NK-92 (cell line): Measurements from ENCODE around the gene RASSF7.

Experiments
- DNase-seq: peaks from one replicate; lab custom pipeline; 2025; ENCODE audit not compliant: unreplicated experiment; lab: John Stamatoyannopoulos, UW

RASSF7 gene

DNA sequence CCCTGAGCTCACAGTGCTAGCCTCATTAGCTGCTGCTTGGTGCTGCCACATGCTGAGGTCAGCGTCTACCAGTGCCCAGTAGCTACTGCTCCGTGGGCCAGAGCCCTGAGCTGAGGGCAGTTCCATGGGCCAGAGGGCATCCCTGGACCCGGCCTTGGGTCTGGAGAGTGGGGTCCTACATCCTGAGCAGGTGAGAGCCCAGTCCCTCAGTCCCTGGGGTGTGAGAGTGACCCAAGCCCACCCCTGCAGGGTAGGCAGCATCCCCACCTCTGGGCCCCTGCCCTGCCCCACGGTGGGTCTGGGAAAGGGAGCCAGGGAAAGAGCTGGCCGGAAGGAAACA is 10.1 kb upstream of the RASSF7 start:
- no peak for DNase-seq

DNA sequence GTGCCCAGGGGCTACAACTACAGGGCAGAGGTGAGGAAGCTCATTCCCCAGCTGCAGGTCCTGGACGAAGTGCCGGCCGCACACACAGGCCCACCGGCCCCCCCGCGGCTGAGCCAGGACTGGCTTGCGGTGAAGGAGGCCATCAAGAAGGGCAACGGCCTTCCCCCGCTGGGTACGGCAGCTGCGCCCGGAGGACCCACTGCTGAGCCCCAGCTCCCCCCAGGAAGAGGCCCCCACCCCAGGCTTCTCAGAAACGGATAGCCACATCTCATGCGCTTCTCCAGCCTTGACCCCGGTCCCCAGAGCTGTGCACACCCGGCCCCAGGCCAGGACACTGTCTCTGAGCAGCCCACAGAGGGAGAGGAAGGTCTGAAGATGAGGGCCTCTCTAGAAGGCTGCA is 9.6 kb upstream of the RASSF7 start:
- DNase-seq: no peak

DNA sequence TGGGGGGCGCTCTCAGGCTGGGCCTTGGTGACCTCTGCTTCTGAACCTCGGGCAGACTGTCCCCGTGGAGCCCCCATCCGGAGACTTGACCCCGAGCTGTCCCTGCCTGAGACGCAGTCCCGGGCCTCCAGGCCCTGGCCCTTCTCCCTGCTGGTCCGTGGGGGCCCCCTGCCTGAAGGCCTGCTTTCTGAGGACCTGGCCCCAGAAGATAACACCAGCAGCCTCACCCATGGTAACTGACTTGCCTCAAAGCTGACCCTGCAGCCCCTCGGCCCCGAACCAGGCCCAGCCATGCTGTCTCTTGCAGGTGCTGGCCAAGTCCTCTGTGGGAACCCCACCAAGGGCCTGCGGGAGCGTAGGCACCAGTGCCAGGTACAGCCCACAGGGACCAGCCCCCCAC is 9.2 kb upstream of the RASSF7 start:
- DNase-seq: no peak

DNA sequence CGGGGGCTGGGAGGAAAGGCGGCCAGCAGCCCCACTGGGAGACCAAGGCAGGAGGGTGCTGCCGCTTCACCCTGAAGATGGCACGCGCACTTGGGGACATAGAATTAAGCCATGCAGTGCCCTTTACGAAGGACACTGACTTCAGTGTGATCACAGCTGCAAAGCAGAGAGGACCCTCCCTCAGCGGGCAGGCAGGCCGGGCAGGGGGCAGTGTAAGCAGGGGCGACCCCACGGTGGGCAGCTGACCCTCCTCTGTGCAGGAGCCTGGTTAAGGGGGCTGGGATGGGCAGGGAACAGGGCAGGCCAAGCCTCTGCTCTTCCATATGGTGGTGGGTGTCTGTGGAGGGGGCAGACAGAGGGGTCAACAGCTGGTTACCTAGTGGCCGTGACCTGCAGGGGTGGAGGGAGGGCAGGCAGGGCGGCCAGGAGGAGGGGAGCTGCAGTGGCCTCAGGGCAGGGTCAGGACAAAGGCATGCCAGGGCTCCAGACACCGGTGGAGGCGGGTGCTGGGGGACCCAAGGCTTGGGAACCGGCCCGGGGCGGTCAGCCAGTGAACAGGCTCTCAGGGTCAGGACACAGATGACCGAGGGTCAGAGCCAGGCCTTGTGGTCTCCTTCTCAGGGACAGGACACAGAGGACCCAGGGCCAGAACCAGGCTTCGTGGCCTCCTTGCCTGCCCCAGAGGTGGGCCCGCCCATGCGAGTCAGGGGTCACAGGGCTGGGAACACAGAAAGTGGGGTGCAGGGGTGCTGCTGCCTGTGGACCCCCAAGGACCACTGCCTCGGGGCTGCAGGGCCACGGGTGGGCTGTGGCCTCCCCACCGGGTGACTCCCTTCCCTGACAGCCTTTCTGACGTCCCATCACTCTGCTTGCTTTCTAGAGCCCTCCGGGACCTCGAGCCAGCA is 7.4 kb upstream of the RASSF7 start:
- DNase-seq: no peak

DNA sequence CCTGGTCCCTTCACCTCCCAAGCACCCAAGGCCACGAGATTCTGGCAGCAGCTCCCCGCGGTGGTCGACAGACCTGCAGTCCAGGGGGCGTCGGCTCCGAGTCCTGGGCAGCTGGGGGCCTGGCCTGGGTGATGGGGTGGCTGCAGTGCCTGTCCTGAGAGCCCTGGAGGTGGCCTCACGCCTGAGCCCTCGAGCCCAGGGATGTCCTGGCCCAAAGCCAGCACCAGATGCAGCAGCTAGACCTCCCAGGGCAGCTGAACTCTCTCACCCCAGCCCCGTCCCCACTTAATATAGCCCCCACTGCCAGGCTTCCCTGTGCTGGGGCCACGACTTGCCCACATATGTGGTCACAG is 6.8 kb upstream of the RASSF7 start:
- DNase-seq: no peak

DNA sequence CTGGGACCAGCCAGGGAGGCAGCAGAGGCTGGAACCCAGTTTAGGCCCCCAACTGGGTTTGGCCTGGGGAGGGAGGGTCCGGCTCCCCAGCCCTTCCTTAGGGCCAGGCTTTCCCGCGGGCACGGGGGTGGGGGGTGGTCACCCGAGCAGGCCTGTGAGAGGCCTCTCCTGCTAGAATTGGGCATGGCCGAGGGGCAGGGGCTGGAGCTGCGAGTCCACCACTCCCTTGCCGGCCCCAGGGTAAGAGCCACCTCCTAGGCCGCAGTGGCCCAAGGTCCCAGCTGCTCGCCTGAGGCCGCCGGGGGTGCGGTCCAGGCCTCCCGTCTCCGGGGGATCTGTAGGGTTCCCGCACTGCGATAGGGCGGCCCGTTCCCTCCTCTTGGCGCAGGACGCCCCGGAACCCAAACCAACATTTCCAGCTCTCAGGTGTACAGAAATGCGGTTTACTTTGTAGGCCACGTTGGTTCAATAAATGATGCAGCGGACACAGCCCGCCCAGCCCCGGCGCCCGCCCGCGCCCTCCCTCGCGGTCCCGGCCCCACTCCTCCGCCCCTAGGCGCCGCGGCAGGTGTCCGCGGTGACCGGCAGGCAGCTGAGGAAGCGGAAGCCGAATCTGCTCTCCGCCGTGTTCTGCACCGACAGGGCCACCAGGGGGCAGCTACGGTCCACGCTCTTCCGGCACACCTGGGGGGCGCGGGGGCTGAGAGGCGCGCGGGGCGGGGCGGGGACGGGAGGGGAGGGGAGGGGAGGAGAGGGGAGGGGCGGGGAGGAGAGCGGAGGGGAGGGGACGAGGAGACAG is 6.1 kb upstream of the RASSF7 start:
- no peak for DNase-seq

DNA sequence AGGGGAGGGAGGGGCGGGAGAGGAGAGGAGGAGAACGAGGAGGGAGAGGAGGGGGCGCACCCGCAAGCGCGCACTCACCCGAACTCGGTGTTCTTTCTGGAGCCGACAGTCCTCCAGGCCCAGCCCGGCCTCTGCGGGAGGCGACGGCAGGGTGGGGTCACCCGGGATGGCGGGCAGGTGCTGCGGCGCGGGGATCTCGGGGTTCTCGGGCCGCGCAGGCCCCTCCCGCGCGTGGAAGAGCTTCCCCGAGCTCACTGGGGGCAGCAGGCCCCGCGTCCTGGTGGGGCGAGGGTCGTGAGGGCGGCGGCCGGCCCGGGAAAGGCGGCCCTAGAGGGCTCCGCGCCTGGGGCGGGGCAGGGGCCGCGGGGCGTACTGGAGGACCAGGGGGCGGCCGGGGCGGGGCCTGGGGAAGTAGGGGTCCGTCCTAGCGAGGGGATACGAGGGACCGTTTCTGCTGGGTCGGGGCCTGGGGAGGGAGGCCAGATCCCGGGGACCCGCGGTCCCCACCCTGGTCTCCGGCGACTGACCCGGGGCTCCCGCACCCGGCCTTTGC is 5.5 kb upstream of the RASSF7 start:
- DNase-seq: no peak

DNA sequence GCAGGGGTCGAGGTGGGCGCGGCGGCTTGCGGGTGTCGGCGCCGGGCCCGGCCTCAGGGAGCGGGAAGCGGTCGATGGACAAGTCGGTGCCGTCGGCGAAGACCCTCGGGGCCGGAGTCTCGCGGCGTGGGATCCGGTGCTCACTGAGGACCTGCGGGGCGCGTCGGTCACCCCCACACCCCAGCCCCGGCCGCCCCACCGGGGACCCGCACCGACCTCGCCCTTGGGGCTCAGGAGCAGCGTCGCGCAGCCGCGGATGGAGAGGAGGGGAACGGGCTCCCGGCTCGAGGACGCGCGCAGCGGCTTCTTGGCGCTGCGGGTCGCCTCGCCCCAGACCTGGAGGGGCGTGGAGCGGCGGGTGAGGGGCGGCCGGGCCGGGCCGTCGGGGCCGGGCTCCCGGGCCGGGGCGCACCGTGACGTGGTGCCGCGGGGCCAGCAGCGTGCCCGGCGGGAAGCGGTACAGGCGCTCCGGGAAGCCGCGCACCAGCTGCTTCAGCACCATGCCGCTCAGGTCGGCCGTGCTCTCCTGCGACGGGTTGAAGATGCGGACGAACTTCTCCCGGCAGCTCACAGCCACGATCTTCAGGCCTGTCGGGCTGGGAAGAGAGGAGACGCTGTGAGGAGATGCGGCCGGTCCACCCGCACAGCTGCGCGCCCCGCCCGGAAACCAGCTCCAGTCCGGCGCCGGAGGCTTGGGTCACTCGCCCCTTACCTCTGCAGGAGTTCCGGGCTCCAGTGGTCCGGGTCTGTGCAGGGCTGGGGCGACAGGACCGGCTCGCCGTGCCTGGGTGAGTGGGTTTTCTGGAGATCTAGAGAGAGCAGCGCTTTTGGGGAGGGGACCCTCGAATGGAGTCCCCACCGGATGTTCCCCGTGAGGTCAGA is 4.7 kb upstream of the RASSF7 start:
- no peak for DNase-seq

DNA sequence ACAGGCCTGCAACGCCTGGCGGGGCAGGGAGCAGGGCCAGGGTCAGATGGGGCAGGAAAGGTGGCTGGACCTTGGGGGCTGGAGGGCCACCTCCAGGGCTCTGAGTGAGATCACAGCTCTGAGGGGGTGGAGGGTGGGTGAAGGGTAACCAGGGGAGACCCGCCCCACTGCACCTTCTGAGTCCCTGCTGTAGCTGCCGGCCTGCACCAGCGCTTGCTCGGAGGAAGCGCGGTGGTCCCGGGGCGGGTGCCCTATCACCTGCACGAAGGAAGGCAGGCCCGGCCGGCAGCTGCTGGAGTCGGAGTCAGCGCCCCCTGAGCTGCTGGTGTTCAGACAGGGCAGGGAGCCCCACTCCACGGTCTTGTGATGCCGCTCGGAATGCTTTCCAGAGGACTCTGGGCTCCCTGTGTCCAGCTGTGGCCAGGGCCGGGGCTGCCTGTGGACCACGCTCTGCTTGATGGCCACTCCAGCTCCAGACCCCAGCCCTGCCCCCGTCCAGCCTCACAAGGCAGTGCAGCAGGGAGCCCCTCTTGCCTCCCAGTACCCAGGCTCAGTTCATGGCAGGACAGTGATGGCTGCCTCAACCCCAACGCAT is 4.0 kb upstream of the RASSF7 start:
- DNase-seq: no peak

DNA sequence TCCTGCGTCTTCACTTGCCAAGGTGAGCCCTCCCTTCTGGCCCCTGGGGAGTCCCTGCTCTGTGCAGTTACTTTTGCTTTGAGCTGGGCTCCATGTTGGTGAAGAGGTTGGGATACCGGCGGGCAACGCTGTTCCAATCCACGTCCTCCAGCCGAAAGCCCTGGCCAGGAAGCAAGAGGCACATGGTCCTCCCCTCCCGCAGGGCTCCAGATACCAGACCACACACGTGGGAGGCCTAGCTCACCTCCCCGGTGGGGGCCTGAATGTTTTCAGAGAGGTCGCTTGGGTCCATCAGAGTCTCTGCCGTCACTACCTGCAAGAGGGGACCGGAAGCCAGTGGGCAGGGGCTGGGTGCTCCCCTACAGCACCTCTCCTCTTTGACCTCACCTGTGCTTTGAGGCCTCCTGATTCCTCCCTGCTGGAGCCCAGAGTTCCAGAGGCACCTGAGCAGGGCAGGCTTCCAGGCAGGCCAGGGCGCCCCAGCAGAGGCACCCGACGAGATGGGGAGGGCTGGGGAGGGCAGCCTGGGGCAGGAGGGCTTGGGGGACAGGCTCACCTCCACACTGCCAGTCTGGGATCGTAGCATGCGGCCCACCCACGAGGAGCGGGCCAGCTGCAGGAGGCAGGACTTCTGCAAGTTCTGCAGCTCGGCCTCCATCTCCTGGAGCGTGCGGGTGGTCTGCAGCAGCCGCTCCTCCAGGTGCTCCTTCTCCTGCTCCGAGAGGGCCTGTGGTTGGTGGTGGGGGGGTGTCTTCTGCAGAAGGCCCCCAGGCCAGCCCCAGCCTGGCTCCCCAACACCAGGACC is 3.2 kb upstream of the RASSF7 start:
- no peak for DNase-seq

DNA sequence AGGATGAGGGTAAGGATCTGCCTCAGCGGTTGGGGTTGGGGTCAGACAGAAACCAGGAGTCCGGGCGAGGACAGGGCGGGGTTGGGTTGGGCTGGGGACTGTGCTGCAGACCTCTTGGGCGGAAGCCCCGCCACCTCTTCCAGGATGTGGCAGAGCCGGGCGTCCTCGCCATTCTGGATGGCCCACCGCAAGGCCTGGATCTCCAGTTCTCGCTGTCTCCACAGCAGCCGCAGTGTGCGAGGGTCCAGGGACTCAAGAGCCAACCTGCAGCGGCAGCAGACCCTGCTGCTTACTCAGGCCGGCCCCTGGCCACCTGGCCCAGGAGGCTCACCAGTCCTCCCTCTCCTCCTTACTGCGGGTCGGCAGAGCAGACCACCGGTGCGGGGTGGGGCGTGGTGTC is 2.3 kb upstream of the RASSF7 start:
- no peak for DNase-seq

DNA sequence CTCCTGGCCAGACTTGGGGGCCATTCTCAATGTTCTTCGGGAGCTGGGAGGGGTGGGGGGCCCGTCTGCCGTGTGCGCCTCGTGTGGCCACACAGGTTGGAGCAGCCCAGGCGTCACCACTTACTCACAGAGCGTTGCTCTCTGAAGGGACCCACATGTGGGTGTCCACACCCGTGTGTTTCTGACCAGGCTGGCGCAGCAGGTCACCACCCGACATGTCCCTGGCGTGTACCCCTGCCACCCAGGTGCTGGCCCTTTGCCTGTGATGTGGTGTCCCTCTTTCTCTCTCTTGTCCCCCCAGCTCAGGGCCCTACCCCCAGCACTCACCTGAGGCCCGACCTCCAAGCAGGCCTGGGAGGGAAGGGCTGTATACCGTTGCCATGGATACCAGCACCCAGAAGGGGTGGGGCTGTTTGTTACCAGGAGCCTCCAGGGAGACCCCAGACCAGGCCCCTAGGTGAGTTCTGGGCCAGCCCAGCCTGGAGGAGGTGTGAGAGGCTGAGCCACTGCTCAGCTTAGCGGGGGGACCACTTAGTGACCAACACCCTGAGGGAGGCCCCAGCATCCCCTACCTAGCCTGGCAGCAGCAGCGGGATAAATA is 1.6 kb upstream of the RASSF7 start:
- no peak for DNase-seq

DNA sequence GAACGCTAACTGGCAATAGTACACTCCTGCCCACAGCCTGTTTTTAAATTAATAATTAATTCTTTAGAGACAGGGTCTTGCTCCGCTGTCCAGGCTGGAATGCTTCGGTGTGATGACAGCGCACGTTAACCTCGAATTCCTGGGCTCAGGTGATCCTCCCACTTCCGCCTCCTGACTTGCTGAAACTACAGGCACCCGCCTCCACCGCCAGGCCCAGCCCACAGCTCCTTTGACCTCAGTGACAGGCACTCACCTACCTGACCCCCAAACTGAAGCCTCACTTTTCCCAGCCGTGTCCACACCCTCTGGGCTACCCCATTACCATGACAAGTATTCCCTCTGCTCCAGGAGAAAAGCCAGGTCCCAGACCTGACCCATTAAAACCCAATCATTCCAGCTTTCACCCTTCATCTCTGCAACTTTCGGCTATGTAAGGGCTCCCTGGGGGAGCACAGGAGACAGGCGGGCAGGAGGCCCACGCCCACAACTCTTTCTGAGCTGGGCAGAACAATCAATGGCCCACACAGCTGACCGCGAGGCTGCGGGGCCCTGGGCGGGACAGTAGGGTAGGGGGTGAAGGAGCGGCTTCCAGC is 962 bp upstream of the RASSF7 start:
- DNase-seq: no peak

DNA sequence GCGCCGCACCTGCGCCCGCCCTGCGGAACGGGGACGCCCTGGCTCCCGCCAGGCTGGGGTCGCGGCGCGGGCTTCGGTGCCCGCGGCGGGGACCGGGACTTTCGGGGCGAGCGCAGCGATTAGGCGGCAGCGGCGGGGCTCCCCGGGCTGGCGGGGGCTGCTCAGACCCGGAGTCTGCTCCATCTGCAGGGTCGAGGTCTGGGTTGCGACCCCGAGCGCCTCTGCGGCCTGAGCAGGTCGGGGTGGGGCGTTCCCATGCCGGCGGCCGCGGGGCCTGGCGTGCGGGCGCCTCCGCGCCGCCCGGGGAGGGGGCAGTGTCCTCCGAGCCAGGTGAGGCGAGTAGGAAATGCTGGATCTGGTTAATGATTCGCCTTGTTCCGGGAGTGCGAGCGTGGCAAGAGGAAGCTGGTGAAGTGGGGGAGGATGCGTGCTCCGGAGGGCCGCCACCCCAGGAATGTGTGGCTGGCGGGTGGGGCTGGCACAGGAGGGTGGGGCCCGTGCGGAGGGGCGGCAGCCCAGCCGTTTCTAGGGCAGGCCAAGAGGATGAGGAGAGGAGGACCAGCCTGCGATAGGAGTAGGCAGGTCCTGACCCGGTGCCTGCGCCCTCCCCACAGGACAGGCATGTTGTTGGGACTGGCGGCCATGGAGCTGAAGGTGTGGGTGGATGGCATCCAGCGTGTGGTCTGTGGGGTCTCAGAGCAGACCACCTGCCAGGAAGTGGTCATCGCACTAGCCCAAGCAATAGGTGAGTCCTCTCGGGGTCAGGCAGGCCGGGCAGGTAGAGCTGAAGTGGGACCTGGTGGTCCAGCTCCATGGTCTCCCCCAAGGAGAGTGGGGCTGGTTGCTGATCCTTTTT is 606 bp downstream of the RASSF7 start:
- DNase-seq: no peak

DNA sequence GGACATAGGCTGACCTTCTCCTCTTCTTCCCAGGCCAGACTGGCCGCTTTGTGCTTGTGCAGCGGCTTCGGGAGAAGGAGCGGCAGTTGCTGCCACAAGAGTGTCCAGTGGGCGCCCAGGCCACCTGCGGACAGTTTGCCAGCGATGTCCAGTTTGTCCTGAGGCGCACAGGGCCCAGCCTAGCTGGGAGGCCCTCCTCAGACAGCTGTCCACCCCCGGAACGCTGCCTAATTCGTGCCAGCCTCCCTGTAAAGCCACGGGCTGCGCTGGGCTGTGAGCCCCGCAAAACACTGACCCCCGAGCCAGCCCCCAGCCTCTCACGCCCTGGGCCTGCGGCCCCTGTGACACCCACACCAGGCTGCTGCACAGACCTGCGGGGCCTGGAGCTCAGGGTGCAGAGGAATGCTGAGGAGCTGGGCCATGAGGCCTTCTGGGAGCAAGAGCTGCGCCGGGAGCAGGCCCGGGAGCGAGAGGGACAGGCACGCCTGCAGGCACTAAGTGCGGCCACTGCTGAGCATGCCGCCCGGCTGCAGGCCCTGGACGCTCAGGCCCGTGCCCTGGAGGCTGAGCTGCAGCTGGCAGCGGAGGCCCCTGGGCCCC is 1.4 kb downstream of the RASSF7 start:
- no peak for DNase-seq

DNA sequence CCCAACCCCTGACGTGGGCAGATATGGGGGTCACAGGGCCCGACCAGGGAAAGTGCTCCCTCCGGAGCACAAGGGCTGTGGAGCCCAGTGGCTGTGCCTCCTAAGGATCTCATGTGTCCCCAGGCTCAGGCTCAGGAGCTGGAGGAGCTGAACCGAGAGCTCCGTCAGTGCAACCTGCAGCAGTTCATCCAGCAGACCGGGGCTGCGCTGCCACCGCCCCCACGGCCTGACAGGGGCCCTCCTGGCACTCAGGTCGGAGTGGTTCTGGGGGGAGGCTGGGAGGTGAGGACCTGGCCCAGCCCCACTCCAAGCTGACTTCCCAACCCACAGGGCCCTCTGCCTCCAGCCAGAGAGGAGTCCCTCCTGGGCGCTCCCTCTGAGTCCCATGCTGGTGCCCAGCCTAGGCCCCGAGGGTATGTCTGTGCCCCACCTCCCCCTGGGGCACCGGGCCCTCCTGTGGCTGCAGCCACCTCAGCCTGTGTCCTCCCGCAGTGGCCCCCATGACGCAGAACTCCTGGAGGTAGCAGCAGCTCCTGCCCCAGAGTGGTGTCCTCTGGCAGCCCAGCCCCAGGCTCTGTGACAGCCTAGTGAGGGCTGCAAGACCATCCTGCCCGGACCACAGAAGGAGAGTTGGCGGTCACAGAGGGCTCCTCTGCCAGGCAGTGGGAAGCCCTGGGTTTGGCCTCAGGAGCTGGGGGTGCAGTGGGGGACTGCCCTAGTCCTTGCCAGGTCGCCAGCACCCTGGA is 2.5 kb downstream of the RASSF7 start:
- no peak for DNase-seq
